GM19043 (cell line): Measurements from ENCODE around the gene LAMTOR5.
"Not testable (repeated sequence)": the region's sequence is repeated elsewhere in the genome, so short reads cannot be mapped to it uniquely, and the experiment has no call there.

Experiments used
- ATAC-seq: cut with Tn5 transposase; IDR thresholded peaks from one replicate; pipeline ENCODE4 v1.9.1; 2021; ENCODE audit warnings: low read depth; ENCODE audit not compliant: unreplicated experiment

The LAMTOR5 gene

GRCh38 chr1:110430366-110430765 lies 22.9 kb upstream of the LAMTOR5 start:
- ATAC-seq = no peak

- no peak for ATAC-seq
These were observed 21.5 kb upstream of the LAMTOR5 start for GRCh38 chr1:110428946-110429345.

- ATAC-seq = no peak
These were observed 19.4 kb upstream of the LAMTOR5 start for GRCh38 chr1:110426854-110427253.

GRCh38 chr1:110425612-110426152 lies 18.2 kb upstream of the LAMTOR5 start:
- no peak for ATAC-seq

- no peak for ATAC-seq
These were observed 17.5 kb upstream of the LAMTOR5 start for GRCh38 chr1:110424699-110425611.

GRCh38 chr1:110420874-110421793 lies 13.6 kb upstream of the LAMTOR5 start:
- no peak for ATAC-seq

GRCh38 chr1:110420023-110420662 lies 12.6 kb upstream of the LAMTOR5 start:
- no peak for ATAC-seq

- no peak for ATAC-seq
These were observed 11.2 kb upstream of the LAMTOR5 start for GRCh38 chr1:110418729-110419128.

GRCh38 chr1:110413045-110413444 lies 5.6 kb upstream of the LAMTOR5 start:
- not testable (repeated sequence) for ATAC-seq

GRCh38 chr1:110412576-110412975 lies 5.1 kb upstream of the LAMTOR5 start:
- ATAC-seq = no peak

GRCh38 chr1:110411173-110411735 lies 3.8 kb upstream of the LAMTOR5 start:
- ATAC-seq = no peak

- no peak for ATAC-seq
These were observed 1.8 kb upstream of the LAMTOR5 start for GRCh38 chr1:110409316-110409715.

- no peak for ATAC-seq
These were observed 994 bp upstream of the LAMTOR5 start for GRCh38 chr1:110408488-110408887.

- not testable (repeated sequence) for ATAC-seq
These were observed 1.1 kb downstream of the LAMTOR5 start for GRCh38 chr1:110406407-110406806.

- ATAC-seq = no peak
These were observed 3.1 kb downstream of the LAMTOR5 start for GRCh38 chr1:110404401-110404800.

- no peak for ATAC-seq
These were observed 3.7 kb downstream of the LAMTOR5 start for GRCh38 chr1:110403805-110404204.

- not testable (repeated sequence) for ATAC-seq
These were observed 11.1 kb downstream of the LAMTOR5 start for GRCh38 chr1:110396259-110396958.

GRCh38 chr1:110394493-110394820 lies 13.0 kb downstream of the LAMTOR5 start:
- no peak for ATAC-seq

GRCh38 chr1:110393691-110394492 lies 13.6 kb downstream of the LAMTOR5 start:
- no peak for ATAC-seq
